GM23338 (cell line): ENCODE measurements around the gene DHRS4. TPM values are rescaled to one million over a fixed set of nuclear protein-coding genes. Genes with fewer than 3 reads are reported as not detected.
A peak's percentile ranks its signal among the peaks of the same experiment; 100 is the strongest.

Experiments
- ATAC-seq: fragments of 200-7000 bp; cut with Tn5 transposase; 3 replicates; pipeline ENCODE4 v1.9.1; 2020
- DNase-seq: peaks from one replicate; pipeline ENCODE4 v3.0.0-alpha.2; 2015; ENCODE audit warnings: low spot score
- H2AFZ ChIP-seq: fragments of 200-600 bp; sonication (generic); 2 replicates; pipeline ENCODE4 v1.8.0; 2016; ENCODE audit warnings: antibody characterized with exemption, mild to moderate bottlenecking, moderate library complexity
- H3F3A ChIP-seq: fragments of 200-600 bp; sonication (generic); replicated peaks from 2 replicates; pipeline ENCODE4 v1.8.0; 2017; ENCODE audit warnings: antibody characterized with exemption, mixed run types, low read depth
- H3K27ac ChIP-seq: fragments of 200-600 bp; sonication (generic); 2 replicates; pipeline ENCODE4 v1.6.1; 2016; ENCODE audit warnings: low read depth
- H3K27me3 ChIP-seq: fragments of 200-600 bp; sonication (generic); 2 replicates; pipeline ENCODE4 v1.8.0; 2016; ENCODE audit warnings: mild to moderate bottlenecking, mixed run types, moderate library complexity; ENCODE audit not compliant: insufficient read depth
- H3K36me3 ChIP-seq: fragments of 200-600 bp; sonication (generic); 2 replicates; pipeline ENCODE4 v1.8.0; 2016; ENCODE audit warnings: mild to moderate bottlenecking; ENCODE audit not compliant: insufficient read depth
- H3K4me1 ChIP-seq: fragments of 200-600 bp; sonication (generic); 2 replicates; pipeline ENCODE4 v1.8.0; 2016; ENCODE audit warnings: mild to moderate bottlenecking, moderate library complexity; ENCODE audit not compliant: insufficient read depth
- H3K4me2 ChIP-seq: fragments of 200-600 bp; sonication (generic); 2 replicates; pipeline ENCODE4 v1.7.1; 2017; ENCODE audit warnings: mixed run types
- H3K4me3 ChIP-seq: fragments of 200-600 bp; sonication (generic); 2 replicates; pipeline ENCODE4 v1.6.1; 2016; ENCODE audit warnings: mixed run types
- H3K79me2 ChIP-seq: fragments of 200-600 bp; sonication (generic); replicated peaks from 2 replicates; pipeline ENCODE4 v1.8.0; 2017; ENCODE audit warnings: mild to moderate bottlenecking; ENCODE audit not compliant: insufficient read depth
- H3K9me2 ChIP-seq: fragments of 200-600 bp; sonication (generic); 2 replicates; pipeline ENCODE4 v1.8.0; 2017; ENCODE audit not compliant: insufficient read depth
- H4K20me1 ChIP-seq: fragments of 200-600 bp; sonication (generic); replicated peaks from 2 replicates; pipeline ENCODE4 v1.8.0; 2017; ENCODE audit warnings: mild to moderate bottlenecking; ENCODE audit not compliant: insufficient read depth
- H3K27ac Mint-ChIP-seq: 2 replicates; pipeline ENCODE4 v1.8.0; 2020; ENCODE audit warnings: inconsistent platforms, mild to moderate bottlenecking, moderate library complexity, mixed read lengths
- H3K27me3 Mint-ChIP-seq: 3 replicates; pipeline ENCODE4 v1.8.0; 2022; ENCODE audit warnings: low read depth, mild to moderate bottlenecking, moderate library complexity, mixed read lengths, inconsistent platforms; ENCODE audit not compliant: insufficient read depth, poor library complexity
- H3K36me3 Mint-ChIP-seq: 3 replicates; pipeline ENCODE4 v1.8.0; 2021; ENCODE audit warnings: low read depth, mild to moderate bottlenecking, inconsistent platforms, moderate library complexity, mixed read lengths
- H3K4me1 Mint-ChIP-seq: 3 replicates; pipeline ENCODE4 v1.8.0; 2020; ENCODE audit warnings: mild to moderate bottlenecking, inconsistent platforms, mixed read lengths
- H3K4me3 Mint-ChIP-seq: 3 replicates; pipeline ENCODE4 v1.8.0; 2021; ENCODE audit warnings: moderate library complexity, mild to moderate bottlenecking, inconsistent platforms, mixed read lengths
- H3K9me3 Mint-ChIP-seq: 3 replicates; pipeline ENCODE4 v1.8.0; 2020; ENCODE audit warnings: moderate library complexity, mild to moderate bottlenecking, inconsistent platforms, mixed read lengths
- CREB1 ChIP-seq: fragments of 250-450 bp; sonication (Bioruptor Pico); IDR thresholded peaks from 2 replicates; pipeline ENCODE4 v1.5.0; 2020; ENCODE audit warnings: low read depth, mild to moderate bottlenecking, moderate library complexity
- CTCF ChIP-seq, 2 experiments: fragments of 200-600 bp in 1 of 2; sonication (generic) in 1 of 2; conservative IDR thresholded peaks; 2 replicates each; pipeline versions ENCODE4 v1.5.1 to v1.6.1; 2016 to 2017; ENCODE audit warnings: antibody characterized with exemption in 2 of 2, low read depth in 2 of 2, mild to moderate bottlenecking in 2 of 2, moderate library complexity in 1 of 2
- ETS1 ChIP-seq: IDR thresholded peaks from 2 replicates; pipeline ENCODE4 v1.6.1; 2016; ENCODE audit warnings: antibody characterized with exemption
- EZH2phosphoT487 ChIP-seq: fragments of 200-600 bp; sonication (generic); IDR thresholded peaks from one replicate; pipeline ENCODE4 v1.8.1; 2018; ENCODE audit warnings: antibody characterized with exemption; ENCODE audit not compliant: unreplicated experiment
- NANOG ChIP-seq: IDR thresholded peaks from 2 replicates; pipeline ENCODE4 v1.6.1; 2016; ENCODE audit warnings: antibody characterized with exemption, borderline replicate concordance
- REST ChIP-seq: IDR thresholded peaks from one replicate; pipeline ENCODE4 v1.6.1; 2018; ENCODE audit warnings: antibody characterized with exemption; ENCODE audit not compliant: unreplicated experiment
- polyA plus RNA-seq: library from polyadenylated mRNA; unstranded; fragments of >200 nt; fragmentation: Nextera tagmentation; extraction: Ambion mirVana; gene quantifications from 2 replicates; pipeline ENCODE4 v1.2.1, GENCODE V29; 2016
- total RNA-seq: library from RNA; depleted of rRNA; stranded (reverse); fragments of >200 nt; shearing (Covaris generic); gene quantifications from 2 replicates; pipeline ENCODE4 v1.2.3, GENCODE V29; 2014

DHRS4 gene
- total and polyA plus RNA-seq, 2 experiments from 2014 or later = 16.6 to 18.4 TPM

- no peaks in the 10 kb centered on the region for H3K79me2 ChIP-seq
- Mint-ChIP-seq H3K4me3 (no peak overlapping the region), H3K4me1 (peaks cover 2% of the 10 kb centered on the region; the same call in 2 of the 3 replicates), H3K9me3 (no peaks in the 10 kb centered on the region), H3K27ac (no peak overlapping the region), H3K27me3 (peaks cover 12% of the 10 kb centered on the region), H3K36me3 (no peaks in the 10 kb centered on the region)
- no peaks in the 10 kb centered on the region for H3K9me2 ChIP-seq
- ATAC-seq (no peak), DNase-seq (no peak)
- no peaks in the 10 kb centered on the region for H3F3A ChIP-seq
- no peak overlapping the region for H3K27ac ChIP-seq
- no peak overlapping the region for H2AFZ ChIP-seq
- TF ChIP-seq EZH2phosphoT487 (no peak), CREB1 (CRISPR knock-in tag) (no peak)
- H3K27me3 ChIP-seq = no peaks in the 10 kb centered on the region
- no peaks in the 10 kb centered on the region for H3K36me3 ChIP-seq
- H3K4me3 ChIP-seq = no peak overlapping the region
- no peaks in the 10 kb centered on the region for H4K20me1 ChIP-seq
- no peaks in the 10 kb centered on the region for H3K4me1 ChIP-seq
- H3K4me2 ChIP-seq = no peak overlapping the region
These were observed 24.4 kb upstream of the DHRS4 start for GRCh38 chr14:23929136-23929535.

- no peak overlapping the region for H3K4me3 Mint-ChIP-seq
- H3K27ac Mint-ChIP-seq = no peak overlapping the region
- no peaks in the 10 kb centered on the region for H3K4me1 ChIP-seq
- no peaks in the 10 kb centered on the region for H3K9me2 ChIP-seq
- H4K20me1 ChIP-seq = no peaks in the 10 kb centered on the region
- no peaks in the 10 kb centered on the region for H3K9me3 Mint-ChIP-seq
- H3K4me1 Mint-ChIP-seq = peaks cover 2% of the 10 kb centered on the region; the same call in 2 of the 3 replicates
- no peak overlapping the region for H3K4me3 ChIP-seq
- peaks cover 12% of the 10 kb centered on the region for H3K27me3 Mint-ChIP-seq
- H3K36me3 Mint-ChIP-seq = no peaks in the 10 kb centered on the region
- TF ChIP-seq ETS1 (no peak), CTCF (conservative IDR thresholded peaks at IDR 0.05; ENCODE audit: low read depth in 2 of 2) (peak; percentile 76 to 83)
- no peaks in the 10 kb centered on the region for H3K27me3 ChIP-seq
- H3K27ac ChIP-seq = no peak overlapping the region
- DNase-seq (peak; percentile 94), ATAC-seq (peak; percentile 97)
- no peak overlapping the region for H3K4me2 ChIP-seq
- no peaks in the 10 kb centered on the region for H3K36me3 ChIP-seq
- H3F3A ChIP-seq = no peaks in the 10 kb centered on the region
- H2AFZ ChIP-seq = peak overlapping the region; percentile 23; the same call in 1 of the 2 replicates
- no peaks in the 10 kb centered on the region for H3K79me2 ChIP-seq
These were observed 23.7 kb upstream of the DHRS4 start for GRCh38 chr14:23929822-23930294.

GRCh38 chr14:23930742-23931141 is 22.8 kb upstream of the DHRS4 start:
- Histone ChIP-seq H2AFZ (no peak overlapping the region), H3K36me3 (no peaks in the 10 kb centered on the region), H3K4me3 (no peak overlapping the region), H4K20me1 (no peaks in the 10 kb centered on the region), H3K4me1 (no peaks in the 10 kb centered on the region), H3K79me2 (no peaks in the 10 kb centered on the region), H3K27ac (no peak overlapping the region), H3F3A (no peaks in the 10 kb centered on the region), H3K4me2 (no peak overlapping the region), H3K9me2 (no peaks in the 10 kb centered on the region; the same call in 1 of the 2 replicates), H3K27me3 (no peaks in the 10 kb centered on the region)
- Mint-ChIP-seq H3K9me3 (no peaks in the 10 kb centered on the region), H3K4me3 (no peak overlapping the region), H3K4me1 (peaks cover 2% of the 10 kb centered on the region; the same call in 2 of the 3 replicates), H3K36me3 (no peaks in the 10 kb centered on the region), H3K27me3 (peaks cover 12% of the 10 kb centered on the region), H3K27ac (no peak overlapping the region)
- no peak for ATAC-seq
- DNase-seq = no peak
- TF ChIP-seq REST = no peak
- TF ChIP-seq NANOG = no peak
- no peak for TF ChIP-seq CREB1 (CRISPR knock-in tag)
- TF ChIP-seq ETS1 = no peak
- no peak for TF ChIP-seq CTCF (conservative IDR thresholded peaks at IDR 0.05; ENCODE audit: low read depth in 2 of 2)
